GM19043 (cell line): ENCODE measurements around the gene LMTK3.

Experiments used
- ATAC-seq: cut with Tn5 transposase; IDR thresholded peaks from one replicate; pipeline ENCODE4 v1.9.1; 2021; ENCODE audit warnings: low read depth; ENCODE audit not compliant: unreplicated experiment

The LMTK3 gene

DNA sequence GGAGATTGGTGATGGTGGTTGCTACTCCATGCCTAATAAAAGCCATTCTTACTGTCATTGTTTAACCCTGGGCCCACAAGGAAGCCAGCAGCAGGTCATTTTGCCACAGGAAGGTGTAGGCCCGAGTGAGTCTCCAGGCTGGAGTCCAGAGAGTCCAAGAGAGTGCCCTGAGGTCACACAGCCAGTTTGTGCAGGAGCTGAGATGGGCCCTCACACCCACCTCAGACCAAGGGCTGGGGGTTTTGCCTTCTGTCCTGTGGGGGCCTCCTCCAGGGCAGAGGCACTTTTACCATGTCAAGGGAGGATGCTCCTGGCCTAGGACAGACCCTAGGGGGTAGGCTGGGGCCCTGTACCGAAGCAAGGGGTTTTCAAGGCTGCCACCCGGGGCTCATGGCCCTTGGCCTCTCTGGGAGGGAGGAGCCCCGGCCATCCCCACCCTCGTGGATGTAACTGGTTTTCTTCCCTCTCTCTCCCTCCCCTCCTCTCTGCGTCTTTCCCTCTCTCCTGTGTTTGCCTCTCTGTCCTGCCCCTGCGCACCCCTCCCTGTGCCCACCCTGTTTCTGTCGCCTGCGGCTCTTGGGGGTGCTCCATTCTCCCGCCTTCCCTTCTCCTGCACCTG is 34.5 kb downstream of the LMTK3 start:
- ATAC-seq: no peak

DNA sequence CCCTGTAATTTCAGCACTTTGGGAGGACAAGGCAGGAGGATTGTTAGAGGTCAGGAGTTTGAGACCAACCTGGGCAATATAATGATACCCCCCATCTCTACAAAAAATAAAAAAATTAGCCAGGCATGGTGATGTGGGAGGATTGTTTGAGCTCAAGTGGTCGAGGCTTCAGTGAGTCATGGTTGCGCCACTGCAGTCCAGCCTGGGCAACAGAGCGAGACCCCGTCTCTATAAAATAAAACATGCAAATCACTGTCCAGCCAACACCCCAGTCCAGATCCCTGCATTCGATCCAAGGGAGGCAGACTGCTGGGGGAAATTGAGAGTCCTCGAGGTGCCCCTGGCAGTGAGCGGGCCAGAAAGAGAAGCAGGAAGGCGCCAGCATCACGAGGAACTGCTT is 35.5 kb downstream of the LMTK3 start:
- no peak for ATAC-seq

DNA sequence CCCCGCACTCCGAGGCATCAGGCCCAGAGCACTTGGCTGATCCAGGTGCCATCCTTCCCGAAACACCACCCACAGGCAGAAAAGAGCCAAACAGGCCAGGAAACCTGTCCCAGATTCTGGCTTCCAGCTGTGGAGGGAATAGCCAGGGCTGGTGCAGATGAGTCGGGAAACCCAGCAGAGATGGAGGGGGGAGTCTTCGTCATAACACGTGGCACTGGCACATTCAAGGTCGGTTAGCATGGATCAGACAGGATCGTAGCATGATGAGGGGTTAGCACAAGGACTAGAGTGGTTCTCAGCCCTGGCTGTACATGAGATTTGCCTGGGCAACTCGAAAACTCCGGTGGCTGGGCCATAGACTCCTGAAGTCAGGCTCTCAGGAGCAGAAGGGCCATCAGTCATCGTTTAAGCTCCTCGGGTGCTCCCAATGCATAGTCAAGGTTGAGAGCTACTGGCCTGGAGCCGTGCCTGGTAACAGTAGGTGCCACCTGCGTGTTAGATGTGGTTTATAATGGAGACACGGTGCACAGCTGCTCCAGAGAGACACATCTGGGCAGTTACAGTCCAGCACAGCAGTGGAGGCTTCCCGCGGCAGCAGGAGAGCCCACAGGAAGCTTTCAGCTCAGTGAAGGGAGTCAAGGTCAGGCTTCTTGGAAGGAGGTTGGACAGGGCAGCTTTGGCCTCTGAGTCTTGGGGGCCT is 36.1 kb downstream of the LMTK3 start:
- ATAC-seq: no peak

DNA sequence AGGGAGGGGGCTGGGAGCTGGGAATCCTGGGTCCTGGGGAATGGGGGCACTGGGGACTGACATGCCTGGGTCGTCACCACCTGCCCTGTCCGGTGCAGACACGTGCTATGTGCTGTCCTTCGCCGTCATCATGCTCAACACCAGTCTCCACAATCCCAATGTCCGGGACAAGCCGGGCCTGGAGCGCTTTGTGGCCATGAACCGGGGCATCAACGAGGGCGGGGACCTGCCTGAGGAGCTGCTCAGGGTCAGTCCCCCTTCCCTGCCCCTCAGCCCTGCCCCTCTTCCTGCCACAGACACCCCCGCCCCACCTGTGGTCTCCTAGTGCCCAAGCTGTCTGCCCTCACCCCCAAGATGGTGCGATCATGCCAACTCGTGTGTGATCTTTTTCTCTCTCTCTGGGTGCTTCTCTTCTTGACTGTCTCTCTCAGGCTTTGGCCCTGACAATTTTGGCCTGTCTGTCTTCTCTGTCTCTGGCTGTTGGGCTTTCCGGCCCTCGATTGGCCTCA is 37.5 kb downstream of the LMTK3 start:
- no peak for ATAC-seq

DNA sequence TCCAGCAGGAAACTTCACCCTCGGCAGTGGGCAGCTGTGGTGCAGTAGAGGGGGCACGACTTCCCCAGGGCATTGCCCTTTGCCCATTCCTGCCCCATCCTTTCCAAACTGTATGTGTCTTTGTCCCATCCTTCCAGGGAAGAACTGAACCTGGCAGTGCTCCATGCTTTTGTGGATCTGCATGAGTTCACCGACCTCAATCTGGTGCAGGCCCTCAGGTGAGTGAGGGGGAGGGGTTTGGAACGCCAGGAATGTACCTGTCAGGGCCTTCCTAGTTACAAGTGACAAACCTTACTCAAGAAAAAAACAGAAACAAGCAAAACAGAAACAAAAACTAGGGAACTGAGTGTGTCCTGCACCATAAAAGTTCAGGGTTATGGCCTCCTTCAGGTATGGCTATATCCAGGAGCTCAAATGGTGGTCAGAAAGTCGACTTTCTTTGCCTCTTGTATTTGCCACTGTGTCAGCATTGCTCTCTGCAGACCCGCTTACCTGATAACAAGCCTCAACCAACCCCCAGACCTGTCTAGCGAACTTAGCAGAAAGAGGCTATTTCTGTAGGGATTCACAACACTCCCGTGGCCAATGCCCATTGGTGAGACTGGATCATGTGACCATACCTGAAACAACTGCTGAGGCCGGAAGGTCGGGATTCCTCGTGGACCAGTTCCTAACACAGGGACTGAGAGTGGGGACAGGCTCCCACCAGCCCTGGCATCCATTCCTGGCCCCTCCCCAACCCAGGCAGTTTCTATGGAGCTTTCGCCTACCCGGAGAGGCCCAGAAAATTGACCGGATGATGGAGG is 38.3 kb downstream of the LMTK3 start:
- ATAC-seq: no peak

DNA sequence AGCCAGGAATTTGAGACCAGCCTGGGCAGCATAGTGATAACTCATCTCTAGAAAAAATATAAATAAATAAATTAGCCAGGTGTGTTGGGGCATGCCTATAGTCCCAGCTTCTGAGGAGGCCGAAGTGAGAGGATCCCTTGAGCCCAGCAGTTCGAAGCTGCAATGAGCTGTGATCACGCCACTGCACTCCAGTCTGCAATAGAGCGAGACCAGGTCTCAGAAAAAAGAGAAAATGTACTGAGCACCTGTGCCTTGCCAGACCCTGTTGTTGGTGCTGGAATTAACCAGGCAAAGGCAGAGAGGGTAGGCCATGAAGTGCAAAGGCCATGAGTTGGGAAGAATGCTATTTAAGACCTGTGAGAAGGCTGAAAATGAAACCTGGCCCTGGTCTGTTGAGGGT is 39.8 kb downstream of the LMTK3 start:
- no peak for ATAC-seq

DNA sequence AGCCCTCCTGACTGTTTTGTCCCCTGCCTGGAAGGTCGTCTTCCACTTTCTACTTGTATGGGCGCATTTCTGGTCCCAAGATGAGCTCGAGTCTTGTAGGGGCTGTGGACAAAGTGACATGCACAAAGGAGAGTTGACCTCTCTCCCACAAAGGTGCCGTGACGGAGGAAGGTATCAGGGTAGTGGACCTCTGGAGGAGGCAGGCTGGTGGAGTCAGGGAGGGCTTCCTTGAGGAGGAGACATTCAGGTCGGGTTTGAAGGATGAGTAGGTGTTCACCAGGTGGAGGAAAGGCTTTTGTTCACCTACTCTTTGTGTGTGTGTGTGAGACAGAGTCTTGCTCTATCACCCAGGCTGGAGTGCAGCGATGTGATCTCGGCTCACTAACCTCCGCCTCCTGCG is 40.8 kb downstream of the LMTK3 start:
- no peak for ATAC-seq

DNA sequence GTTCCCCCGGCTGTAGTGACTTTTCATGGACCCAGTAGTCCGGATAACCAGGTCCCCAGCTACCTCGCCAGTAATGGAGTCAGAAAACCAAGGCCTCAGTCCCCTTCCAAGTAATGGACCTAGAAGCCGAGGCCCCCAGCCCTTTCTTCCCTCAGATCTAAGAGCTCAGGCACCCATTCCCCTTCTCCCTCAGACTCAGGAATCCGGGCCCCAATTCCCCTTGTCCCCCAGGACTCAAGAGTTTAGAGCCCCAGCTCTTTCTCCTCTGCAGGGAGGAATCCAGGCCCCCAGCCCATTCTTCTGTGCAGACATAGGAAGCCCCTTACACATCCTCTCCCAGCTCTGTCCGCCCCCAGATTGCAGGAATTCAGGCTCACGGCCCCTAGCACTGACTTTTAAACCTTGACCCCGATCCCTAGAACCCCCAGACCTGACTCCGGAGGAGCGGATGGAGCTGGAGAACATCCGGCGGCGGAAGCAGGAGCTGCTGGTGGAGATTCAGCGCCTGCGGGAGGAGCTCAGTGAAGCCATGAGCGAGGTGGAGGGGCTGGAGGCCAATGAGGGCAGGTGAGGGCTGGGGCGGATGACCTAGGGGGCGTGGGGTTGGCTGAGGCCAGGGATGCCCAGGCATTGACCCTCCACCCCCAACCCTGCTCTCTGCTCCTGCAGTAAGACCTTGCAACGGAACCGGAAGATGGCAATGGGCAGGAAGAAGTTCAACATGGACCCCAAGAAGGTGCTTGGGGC is 41.5 kb downstream of the LMTK3 start:
- no peak for ATAC-seq

DNA sequence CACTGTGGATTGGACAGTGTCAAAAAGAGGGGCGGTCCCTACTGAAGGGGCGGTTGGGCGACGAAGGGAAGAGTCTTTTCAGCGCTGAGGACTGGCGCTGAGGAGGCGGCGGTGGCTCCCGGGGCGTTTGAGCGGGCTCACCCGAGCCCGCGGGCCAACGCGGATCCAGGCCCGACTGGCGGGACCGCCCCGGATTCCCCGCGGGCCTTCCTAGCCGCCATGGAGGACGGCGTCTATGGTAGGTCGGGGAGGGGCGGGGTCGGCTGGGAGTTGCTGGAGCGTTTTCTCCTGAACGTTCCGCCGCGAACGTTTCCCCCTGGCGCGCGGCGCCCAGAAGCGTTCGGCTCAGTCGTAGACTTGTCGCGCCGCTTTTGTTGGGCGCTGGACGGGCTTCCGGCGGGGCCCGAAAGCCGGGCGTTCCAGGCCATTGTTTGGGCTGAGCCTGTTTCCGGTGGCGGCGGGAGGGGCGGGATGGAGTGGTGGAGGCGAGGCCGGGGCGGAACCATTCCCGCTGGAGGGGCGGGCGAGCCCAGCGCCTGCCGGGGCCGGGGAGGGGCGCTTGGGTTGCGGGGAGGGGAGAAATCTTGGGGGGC is 42.2 kb downstream of the LMTK3 start, which contains the start of gene CYTH2:
CYTH2 (plus strand) TSS at position 81 of the 593 bp plus-strand sequence; CDS start at position 220, 139 bp downstream.
- no peak for ATAC-seq

DNA sequence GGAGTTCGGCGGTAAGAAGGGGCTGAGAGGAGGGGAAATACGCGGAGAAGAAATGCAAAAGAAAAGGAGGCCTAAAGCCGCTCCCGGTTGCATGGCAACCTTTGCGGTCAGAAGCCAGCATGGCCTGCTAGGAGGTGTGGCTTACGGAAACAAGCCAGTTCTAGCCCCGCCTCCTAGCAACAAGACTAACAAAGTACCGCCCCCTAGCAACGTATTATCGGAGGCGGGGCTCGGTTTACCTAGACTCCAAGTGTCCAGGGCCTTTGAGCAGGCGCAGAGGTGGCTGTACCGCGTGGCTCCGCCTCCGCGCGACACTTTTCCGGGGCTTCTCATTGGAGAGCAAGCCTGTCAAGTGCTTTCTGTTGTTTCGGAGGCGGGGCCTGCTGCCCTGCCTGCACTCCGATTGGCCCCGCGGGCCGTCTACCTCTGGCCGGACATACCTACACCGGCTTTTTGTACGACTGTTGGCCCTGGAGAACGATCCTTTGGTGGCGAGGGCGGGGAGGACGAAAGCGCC is 42.8 kb downstream of the LMTK3 start:
- peak; percentile 85 for ATAC-seq

DNA sequence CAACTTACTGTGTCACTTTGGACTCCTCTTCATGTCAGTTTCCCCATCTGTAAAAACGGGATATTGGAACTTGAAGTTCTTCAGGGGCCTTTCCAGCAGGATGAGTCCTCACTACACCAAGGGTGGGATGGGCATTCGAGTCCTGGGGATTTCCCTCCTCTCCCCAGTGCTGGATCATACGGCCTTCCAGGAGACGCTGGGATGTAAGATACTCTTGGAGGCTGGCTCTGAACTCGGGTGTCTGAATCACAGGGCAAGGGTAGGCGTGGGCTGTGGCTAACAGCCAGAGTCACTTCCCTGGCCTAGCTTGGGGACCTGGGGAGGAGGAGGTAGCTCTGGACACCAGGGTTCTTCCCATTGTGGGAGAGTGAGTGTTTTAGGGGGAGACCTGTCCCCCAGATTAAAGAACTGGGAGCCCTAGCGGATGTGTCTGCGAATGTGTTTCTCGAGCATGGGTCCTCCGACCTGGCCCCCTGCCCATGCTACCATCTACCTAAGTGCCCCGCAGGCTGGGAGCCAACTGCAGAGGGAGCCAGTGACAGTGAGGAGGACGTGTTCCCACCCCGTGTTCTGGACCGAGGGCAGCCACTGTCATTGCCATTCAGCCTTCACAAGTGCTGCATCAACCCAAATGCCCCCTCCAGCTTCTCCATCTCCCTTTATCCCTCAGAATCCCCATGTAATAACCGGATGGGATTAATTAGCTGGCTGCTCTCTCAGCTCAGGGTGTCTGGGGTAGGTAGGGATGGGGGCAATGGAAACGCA is 44.9 kb downstream of the LMTK3 start:
- no peak for ATAC-seq

DNA sequence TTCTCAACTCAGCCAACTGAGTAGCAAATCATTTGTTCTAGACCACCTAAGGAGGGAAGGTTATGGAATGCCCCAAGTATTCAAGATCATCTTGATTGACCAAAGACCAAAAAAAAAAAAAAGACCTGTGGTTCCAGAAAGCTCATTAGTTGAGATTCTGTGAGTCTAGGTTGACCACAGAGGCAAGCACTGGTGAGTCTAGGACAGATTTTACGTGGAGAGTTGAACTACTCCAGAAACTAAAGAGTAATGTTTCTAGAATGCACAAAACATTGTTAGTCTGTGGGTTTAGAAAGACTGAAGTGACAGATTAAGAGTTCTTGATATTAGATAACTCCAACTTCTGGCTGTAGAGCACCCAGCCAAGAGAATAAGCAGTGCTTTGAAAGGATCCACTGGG is 46.4 kb downstream of the LMTK3 start:
- no peak for ATAC-seq

DNA sequence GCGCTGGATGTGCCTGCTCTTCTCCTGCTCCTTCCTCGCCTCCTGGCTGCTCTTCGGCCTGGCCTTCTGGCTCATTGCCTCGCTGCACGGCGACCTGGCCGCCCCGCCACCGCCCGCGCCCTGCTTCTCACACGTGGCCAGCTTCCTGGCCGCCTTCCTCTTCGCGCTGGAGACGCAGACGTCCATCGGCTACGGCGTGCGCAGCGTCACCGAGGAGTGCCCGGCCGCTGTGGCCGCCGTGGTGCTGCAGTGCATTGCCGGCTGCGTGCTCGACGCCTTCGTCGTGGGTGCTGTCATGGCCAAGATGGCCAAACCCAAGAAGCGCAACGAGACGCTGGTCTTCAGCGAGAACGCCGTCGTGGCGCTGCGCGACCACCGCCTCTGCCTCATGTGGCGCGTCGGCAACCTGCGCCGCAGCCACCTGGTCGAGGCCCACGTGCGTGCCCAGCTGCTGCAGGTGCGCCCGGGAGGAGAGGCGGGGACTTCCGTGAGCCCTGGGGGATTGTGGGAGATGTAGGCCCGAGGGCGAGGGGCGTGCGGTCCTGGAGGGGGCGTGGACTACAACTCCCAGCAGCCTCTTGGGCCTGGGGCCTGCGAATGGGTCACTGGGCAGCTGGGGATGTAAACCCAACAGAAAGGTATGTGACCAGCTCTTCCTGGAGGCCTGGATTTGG is 49.5 kb downstream of the LMTK3 start:
- ATAC-seq: no peak

DNA sequence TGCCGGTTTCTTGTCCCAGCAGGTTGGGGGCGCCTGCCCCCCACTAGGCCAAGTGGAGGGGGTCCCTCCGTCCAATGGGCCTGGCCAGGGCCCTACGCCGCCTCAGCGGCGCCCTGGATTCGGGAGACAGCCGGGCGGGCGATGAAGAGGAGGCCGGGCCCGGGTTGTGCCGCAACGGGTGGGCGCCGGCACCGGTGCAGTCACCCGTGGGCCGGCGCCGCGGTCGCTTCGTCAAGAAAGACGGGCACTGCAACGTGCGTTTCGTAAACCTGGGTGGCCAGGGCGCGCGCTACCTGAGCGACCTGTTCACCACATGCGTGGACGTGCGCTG is 50.0 kb downstream of the LMTK3 start:
- no peak for ATAC-seq

DNA sequence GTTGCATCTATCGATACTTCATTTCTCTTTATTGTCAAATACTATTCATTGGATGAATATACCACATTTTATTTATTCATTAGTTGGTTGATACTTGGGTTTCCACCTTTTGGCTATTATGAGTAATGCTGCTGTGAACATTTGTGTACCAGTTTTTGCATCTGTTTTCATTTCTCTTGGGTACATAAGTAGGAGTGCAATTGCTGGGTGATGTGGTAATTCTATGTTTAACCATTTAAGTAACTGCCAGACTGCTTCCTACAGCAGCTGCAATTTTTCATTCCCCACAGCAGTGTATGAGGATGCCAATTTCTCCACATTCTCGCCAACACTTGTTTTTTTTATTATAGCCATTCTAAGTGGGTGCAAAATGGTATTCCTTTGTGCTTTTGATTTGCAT is 53.6 kb downstream of the LMTK3 start:
- no peak for ATAC-seq

DNA sequence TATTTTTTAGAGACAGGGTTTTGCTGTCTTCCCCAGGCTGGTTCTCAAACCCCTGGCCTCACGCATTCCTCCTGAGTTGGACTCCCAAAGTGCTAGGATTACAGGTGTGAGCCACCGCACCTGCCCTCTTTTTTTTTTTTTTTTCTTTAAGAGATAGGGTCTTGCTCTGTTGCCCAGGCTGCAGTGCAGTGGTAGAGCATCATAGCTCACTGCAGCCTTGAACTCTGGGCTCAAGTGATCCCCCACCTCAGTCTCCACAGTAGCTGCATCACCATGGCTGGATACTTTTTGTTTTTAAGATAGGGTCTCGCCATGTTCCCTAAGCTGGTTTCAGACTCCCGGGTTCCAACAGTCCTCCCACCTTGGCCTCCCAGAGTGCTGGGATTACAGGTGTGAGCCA is 54.8 kb downstream of the LMTK3 start:
- ATAC-seq: no peak

DNA sequence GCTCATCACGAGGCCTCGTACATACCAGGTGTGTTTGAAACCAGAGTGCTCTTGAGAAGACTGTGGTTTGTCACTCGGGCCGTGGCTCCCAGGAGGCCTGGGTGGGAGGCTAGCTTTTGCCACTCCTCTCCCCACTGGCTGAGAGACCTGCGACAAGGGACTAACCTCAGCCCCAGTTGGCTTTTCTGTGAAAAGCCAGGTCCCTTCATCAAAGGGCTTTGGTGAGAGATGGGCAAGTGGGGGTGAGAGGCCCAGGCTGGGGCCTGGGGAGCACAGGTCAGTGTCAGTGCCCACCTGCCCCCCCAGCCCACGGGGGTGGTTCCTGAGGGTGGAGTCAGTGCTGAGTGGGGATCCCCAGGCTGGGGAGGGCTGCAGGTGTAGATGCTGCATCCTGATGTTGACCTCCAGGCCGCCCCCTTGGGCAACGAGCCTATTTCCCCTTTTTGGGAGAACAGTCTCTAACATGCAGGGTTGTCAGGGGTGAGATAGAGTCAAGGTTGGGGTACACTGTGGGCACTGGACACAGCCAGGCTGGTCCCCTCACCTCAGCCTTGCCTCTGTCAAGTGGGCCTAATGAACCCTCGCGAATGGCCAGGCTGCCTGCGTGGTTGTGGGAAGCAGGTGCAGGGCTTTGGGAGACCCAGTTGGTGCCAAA is 55.6 kb downstream of the LMTK3 start:
- no peak for ATAC-seq

DNA sequence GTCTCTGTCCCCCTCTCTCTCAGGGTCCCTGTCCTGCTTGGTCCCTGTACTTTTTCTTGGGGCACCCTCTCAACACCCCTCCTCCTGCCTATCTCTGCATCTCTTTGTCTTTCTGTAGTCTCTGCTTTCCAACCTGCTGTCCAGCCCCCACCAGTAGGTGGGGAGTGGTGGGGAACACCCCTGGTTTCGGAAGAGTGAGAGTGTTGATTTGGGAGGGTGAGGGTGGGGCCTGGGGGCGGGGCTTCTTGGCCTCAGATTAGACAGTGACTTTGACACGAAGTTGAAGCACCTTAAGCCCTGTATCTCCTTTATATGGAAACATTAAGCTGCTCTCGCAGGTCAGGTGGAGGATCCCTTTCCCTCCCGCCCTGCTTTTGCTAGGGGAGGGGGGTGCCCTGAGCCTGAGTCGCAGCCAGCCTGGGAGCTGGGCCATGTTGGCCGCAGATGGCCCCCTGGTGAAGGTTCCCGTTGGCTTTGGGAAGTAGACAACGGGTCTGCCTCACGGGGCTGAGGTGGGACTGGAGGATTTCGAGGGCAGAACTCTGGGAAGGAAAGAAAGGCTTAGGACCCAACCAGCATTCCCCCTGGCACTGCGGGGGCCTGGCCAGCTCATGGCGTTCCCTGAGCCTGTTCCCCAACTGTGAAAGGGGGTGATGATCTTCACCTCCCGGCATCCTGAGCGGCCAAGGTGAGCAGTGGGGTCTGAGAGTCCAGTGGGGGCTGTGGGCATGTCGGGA is 56.3 kb downstream of the LMTK3 start, which contains the start of gene KCNJ14:
KCNJ14 (plus strand) TSS at position 404 of the 737 bp plus-strand sequence. CDS start 6,151 bp downstream, outside the sequence.
- ATAC-seq: no peak
